Uterus (tissue), 4 donors: Measurements from ENCODE around the gene MYBBP1A. TPM values are rescaled to one million over a fixed set of nuclear protein-coding genes. Genes with fewer than 3 reads are reported as not detected.

Experiments
- DNase-seq, 2 donors: peaks; one replicate each; pipeline ENCODE4 v3.0.0-alpha.2; 2019 to 2020
- H3K27ac ChIP-seq, 2 donors: fragments of 200-600 bp; sonication (generic); 1 replicate in 1 of 2; 2 replicates in 1 of 2; pipeline ENCODE4 v1.5.1; 2016 to 2018
- H3K27me3 ChIP-seq, 2 donors: fragments of 200-600 bp; sonication (generic); one replicate each; pipeline ENCODE4 v1.5.1; 2018 to 2019; ENCODE audit warnings: control low read depth in 1 of 2
- H3K36me3 ChIP-seq, 2 donors: fragments of 200-600 bp; sonication (generic); one replicate each; pipeline ENCODE4 v1.5.1; 2019; ENCODE audit warnings: control low read depth in 1 of 2
- H3K4me1 ChIP-seq, 2 donors: fragments of 200-600 bp; sonication (generic); one replicate each; pipeline ENCODE4 v1.5.1; 2018 to 2019; ENCODE audit warnings: control low read depth in 1 of 2
- H3K4me3 ChIP-seq, 2 donors: fragments of 200-600 bp; sonication (generic); 1 replicate in 1 of 2; 2 replicates in 1 of 2; pipeline ENCODE4 v1.5.1; 2018 to 2019; ENCODE audit warnings: mild to moderate bottlenecking in 1 of 2
- H3K9me3 ChIP-seq, 2 donors: fragments of 200-600 bp; sonication (generic); one replicate each; pipeline ENCODE4 v1.5.1; 2019; ENCODE audit warnings: control low read depth in 1 of 2
- POLR2A ChIP-seq, 2 donors: fragments of 450-650 bp; IDR thresholded peaks; one replicate each; pipeline ENCODE4 v1.6.1; 2016; ENCODE audit warnings: antibody characterized with exemption in 2 of 2, mild to moderate bottlenecking in 1 of 2, moderate library complexity in 1 of 2
- intact Hi-C: fragments of 100-400 bp; cut with DNase I; formaldehyde crosslinking; loops from one replicate; pipeline ENCODE4 v1.15.1; 2023; ENCODE audit warnings: low total_unique reads
- total RNA-seq, 4 donors: library from RNA; depleted of rRNA in 3 of 4; stranded (reverse); fragments of >200 nt in 3 of 4; gene quantifications; one replicate each; pipeline versions ENCODE4 v1.1.0 to v1.2.4, GENCODE V29; 2014 to 2023
- TF ChIP-seq, protein P1 (sequence below), 4 experiments: fragments of 200-600 bp in 2 of 4; fragments of 450-650 bp in 2 of 4; sonication (generic) in 2 of 4; IDR thresholded peaks; one replicate each; pipeline ENCODE4 v1.5.1; 2016 to 2019; ENCODE audit warnings: antibody characterized with exemption in 4 of 4, mild to moderate bottlenecking in 2 of 4, moderate library complexity in 1 of 4
- donor health status: DM: yes; HTN: yes; CAD: no.

MYBBP1A gene
- total RNA-seq, 4 donors from 2014 or later: 10.9 to 64.7 (median 25.2) TPM

DNA sequence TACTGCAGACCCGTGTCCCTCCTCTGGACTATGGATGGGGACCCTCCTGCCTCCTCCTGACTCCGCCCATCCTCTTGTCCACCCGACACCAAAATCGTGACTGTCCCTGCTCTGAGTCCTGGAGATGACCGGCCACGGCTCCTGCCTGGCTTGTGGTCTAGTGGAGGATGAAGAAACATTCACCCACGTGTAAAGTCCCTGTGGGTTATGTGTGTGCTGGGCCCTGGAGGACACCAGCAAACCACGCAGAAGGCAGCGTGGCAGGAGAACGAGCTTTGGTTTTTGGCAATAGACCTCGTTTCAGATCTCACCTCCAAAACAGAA, 44.6 kb downstream of the MYBBP1A start:
- H3K9me3 ChIP-seq: no peaks in the 10 kb centered on the region
- H3K36me3 ChIP-seq: no peaks in the 10 kb centered on the region
- no peak for DNase-seq
- TF ChIP-seq POLR2A (IDR thresholded peaks at IDR 0.05): no peak
- TF ChIP-seq, protein P1, sequence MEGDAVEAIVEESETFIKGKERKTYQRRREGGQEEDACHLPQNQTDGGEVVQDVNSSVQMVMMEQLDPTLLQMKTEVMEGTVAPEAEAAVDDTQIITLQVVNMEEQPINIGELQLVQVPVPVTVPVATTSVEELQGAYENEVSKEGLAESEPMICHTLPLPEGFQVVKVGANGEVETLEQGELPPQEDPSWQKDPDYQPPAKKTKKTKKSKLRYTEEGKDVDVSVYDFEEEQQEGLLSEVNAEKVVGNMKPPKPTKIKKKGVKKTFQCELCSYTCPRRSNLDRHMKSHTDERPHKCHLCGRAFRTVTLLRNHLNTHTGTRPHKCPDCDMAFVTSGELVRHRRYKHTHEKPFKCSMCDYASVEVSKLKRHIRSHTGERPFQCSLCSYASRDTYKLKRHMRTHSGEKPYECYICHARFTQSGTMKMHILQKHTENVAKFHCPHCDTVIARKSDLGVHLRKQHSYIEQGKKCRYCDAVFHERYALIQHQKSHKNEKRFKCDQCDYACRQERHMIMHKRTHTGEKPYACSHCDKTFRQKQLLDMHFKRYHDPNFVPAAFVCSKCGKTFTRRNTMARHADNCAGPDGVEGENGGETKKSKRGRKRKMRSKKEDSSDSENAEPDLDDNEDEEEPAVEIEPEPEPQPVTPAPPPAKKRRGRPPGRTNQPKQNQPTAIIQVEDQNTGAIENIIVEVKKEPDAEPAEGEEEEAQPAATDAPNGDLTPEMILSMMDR (IDR thresholded peaks at IDR 0.05): no peak
- no peaks in the 10 kb centered on the region for H3K27me3 ChIP-seq
- H3K4me3 ChIP-seq: no peak overlapping the region
- peak overlapping the region in 1 of 2 donors; percentile 40 for H3K27ac ChIP-seq
- H3K4me1 ChIP-seq: no peaks in the 10 kb centered on the region
- intact Hi-C loops: no loop called here

DNA sequence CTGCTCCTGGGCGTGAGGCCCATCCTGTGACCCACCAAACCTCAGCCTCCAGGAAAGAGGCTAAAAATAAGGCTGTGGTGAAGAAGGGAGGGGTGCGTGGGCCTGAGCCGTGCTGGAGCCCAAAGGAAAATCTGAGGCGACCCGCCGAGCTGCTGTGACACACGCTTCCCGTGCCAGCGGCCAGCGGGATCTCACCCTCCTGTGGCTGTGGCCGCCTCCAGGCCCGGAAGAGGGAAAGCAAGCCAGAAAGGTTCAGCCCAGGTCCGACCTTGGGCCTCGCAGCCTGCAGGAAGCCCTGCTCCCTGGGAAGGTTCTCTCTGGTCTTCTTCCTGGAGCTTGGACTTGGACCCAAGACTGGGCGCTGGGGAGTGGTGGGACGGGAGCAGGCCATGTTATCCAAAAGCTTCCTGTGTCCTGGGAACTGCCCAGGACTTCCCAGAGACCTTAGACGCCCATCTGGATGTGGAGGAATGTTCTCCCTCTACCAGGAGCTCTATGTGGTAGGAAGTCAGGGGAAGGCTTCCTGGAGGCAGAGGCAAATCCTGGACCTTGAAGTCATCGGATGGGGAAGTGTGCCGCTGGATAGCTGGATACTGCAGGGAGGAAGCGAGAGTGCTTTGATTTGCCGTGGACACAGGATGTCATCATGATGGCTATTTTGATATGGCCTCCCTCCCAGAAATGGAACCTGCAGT, 45.1 kb downstream of the MYBBP1A start:
- intact Hi-C loops: no loop called here
- Histone ChIP-seq H3K27ac (peak overlapping the region; percentile 35 to 57), H3K27me3 (no peaks in the 10 kb centered on the region), H3K4me3 (no peak overlapping the region), H3K9me3 (no peaks in the 10 kb centered on the region), H3K4me1 (no peaks in the 10 kb centered on the region), H3K36me3 (no peaks in the 10 kb centered on the region)
- no peak for DNase-seq
- TF ChIP-seq, protein P1 (IDR thresholded peaks at IDR 0.05): no peak
- TF ChIP-seq POLR2A (IDR thresholded peaks at IDR 0.05): no peak

DNA sequence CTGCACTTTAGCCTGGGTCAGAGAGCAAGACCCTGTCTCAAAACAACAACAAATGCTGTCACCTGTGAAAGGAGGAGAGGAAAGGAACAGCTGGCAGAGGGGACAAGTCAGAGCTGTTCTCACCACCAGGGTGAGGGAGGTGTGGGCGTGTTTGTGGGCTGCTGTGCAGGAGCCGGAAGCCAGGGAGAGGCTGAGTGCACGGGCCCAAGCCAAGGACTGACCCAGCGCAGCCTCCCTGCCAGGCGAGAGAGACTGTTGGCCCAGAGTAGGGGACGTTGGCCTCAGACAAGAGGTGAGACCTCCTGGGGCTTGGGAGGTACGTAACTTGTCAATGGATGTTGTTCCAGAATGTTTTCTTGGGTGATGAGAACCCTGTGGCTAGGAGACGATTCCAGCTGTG, 45.8 kb downstream of the MYBBP1A start:
- no peak overlapping the region for H3K4me3 ChIP-seq
- intact Hi-C loops: no loop called here
- H3K9me3 ChIP-seq: no peaks in the 10 kb centered on the region
- TF ChIP-seq, protein P1 (IDR thresholded peaks at IDR 0.05): no peak
- no peak for TF ChIP-seq POLR2A (IDR thresholded peaks at IDR 0.05)
- no peak for DNase-seq
- H3K4me1 ChIP-seq: no peaks in the 10 kb centered on the region
- no peaks in the 10 kb centered on the region for H3K36me3 ChIP-seq
- H3K27me3 ChIP-seq: no peaks in the 10 kb centered on the region
- peak overlapping the region; percentile 35 to 57 for H3K27ac ChIP-seq

DNA sequence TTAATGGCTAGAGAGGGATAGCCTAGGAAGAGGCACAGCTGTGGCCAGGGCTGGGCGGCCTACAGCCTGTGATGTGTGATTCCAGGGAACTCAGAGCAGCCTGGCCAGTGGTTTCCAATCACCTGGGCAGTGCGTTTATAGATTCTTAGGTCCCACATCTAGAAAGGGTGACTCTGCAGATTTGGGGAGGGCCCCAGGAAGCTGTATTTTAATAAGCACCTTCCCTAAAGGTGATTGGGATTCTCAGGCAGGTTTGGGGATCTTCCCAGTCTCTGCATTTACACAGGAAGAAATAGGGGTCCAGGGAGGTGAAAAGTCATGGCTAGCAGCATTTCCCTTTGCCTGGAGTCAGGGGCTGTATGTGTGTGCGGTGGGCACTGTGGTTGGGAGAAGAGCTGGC, 47.0 kb downstream of the MYBBP1A start:
- intact Hi-C loops: no loop called here
- DNase-seq: no peak
- TF ChIP-seq POLR2A (IDR thresholded peaks at IDR 0.05): no peak
- TF ChIP-seq, protein P1 (IDR thresholded peaks at IDR 0.05): no peak
- Histone ChIP-seq H3K36me3 (no peaks in the 10 kb centered on the region), H3K4me3 (no peak overlapping the region), H3K27ac (peak overlapping the region in 1 of 2 donors; percentile 35), H3K27me3 (no peaks in the 10 kb centered on the region), H3K9me3 (no peaks in the 10 kb centered on the region), H3K4me1 (no peaks in the 10 kb centered on the region)

DNA sequence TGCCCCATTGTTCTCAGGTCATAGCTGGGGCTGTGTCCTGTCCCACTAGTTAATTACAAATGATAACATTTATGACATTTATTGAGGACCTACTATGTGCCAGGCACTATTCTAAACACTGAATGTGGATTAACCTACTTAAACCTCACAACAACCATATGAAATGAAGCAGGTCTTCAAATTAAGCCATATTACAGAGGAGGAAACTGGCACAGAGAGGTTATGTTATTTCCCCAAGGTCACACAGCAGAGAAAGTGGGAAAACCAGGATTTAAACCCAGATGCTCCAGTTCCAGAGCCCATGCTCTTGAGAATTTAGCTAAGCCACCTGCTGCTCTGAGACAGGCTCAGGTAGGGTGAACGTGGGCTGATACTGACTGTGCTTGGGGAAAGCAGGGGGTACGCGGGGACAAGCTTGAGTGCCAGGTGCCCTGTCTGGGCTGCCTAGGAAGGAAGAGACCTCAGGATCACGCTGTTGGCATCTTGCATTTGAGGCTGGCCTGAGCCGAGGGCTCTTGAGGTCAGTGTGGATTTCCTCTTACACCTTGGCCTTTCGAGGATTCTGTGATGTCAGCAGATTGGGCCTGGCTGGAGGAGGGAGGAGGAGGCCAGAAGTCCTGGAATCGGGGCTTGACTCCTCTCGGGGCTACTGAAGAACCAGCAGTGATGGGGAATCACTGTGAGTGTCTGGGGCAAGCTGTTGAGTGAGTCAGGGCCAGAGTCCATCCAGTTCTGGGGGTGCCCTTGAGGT, 47.6 kb downstream of the MYBBP1A start:
- H3K4me1 ChIP-seq: no peaks in the 10 kb centered on the region
- intact Hi-C loops: no loop called here

More for the DNA sequence above, 47.6 kb downstream of the MYBBP1A start:
- H3K27me3 ChIP-seq: no peaks in the 10 kb centered on the region
- no peaks in the 10 kb centered on the region for H3K36me3 ChIP-seq
- H3K27ac ChIP-seq: peak overlapping the region in 1 of 2 donors; percentile 29
- no peak overlapping the region for H3K4me3 ChIP-seq
- DNase-seq: no peak
- TF ChIP-seq, protein P1 (IDR thresholded peaks at IDR 0.05): no peak
- no peak for TF ChIP-seq POLR2A (IDR thresholded peaks at IDR 0.05)
- no peaks in the 10 kb centered on the region for H3K9me3 ChIP-seq
